ENCODE results near the gene ESPNL.

Gene ESPNL

DNA sequence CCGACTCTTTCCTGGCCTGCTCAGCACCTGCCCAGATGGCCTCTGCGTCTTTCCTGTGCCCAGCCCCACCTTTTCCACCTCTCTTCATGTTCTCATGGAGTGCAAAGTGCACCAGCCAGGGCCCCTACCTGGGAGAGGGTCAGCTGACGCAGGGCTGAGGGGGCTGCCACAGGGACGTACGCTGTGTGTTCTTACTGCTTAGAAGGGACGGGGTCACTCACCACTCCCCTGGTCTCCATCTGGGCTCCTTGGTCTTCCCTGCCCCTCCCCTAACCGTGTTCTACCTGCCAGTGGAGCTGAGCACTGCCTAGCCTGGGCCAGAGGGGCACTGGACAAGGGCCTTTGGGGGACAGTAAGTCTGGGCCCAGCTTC, 67.2 kb downstream of the ESPNL start:
- no peak overlapping the region for H2AFZ ChIP-seq (ENCODE audit: low read depth, low read length)
- H3K27me3 ChIP-seq (ENCODE audit: insufficient read depth, low read length, poor library complexity) = no peaks in the 10 kb centered on the region
- no peak overlapping the region for H3K9ac ChIP-seq (ENCODE audit: low read depth, low read length)
- no peaks in the 10 kb centered on the region for H3K4me1 ChIP-seq (ENCODE audit: insufficient read depth, low read length)
- peaks cover 41% of the 10 kb centered on the region for H3K36me3 ChIP-seq (ENCODE audit: insufficient read depth, low read length)
- ATAC-seq (ENCODE audit: insufficient read depth, low read depth) (no peak), DNase-seq (no peak)
- TF ChIP-seq, protein P1, sequence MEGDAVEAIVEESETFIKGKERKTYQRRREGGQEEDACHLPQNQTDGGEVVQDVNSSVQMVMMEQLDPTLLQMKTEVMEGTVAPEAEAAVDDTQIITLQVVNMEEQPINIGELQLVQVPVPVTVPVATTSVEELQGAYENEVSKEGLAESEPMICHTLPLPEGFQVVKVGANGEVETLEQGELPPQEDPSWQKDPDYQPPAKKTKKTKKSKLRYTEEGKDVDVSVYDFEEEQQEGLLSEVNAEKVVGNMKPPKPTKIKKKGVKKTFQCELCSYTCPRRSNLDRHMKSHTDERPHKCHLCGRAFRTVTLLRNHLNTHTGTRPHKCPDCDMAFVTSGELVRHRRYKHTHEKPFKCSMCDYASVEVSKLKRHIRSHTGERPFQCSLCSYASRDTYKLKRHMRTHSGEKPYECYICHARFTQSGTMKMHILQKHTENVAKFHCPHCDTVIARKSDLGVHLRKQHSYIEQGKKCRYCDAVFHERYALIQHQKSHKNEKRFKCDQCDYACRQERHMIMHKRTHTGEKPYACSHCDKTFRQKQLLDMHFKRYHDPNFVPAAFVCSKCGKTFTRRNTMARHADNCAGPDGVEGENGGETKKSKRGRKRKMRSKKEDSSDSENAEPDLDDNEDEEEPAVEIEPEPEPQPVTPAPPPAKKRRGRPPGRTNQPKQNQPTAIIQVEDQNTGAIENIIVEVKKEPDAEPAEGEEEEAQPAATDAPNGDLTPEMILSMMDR (IDR thresholded peaks at IDR 0.05; ENCODE audit: borderline replicate concordance, extremely low read depth, low read length, poor library complexity, severe bottlenecking) = no peak
- no peak for TF ChIP-seq EZH2 (IDR thresholded peaks at IDR 0.05; ENCODE audit: borderline replicate concordance, low read depth, low read length, severe bottlenecking)
- peaks cover 14% of the 10 kb centered on the region for H4K20me1 ChIP-seq (ENCODE audit: insufficient read depth, low read length)
- H3K4me2 ChIP-seq (ENCODE audit: insufficient read depth, low read length) = no peak overlapping the region
- H3K9me3 ChIP-seq (ENCODE audit: insufficient read depth, low read length, severe bottlenecking) = no peaks in the 10 kb centered on the region
- no peak overlapping the region for H3K4me3 ChIP-seq (ENCODE audit: low read depth in 1 of 2, low read length in 2 of 2)
- H3K27ac ChIP-seq (ENCODE audit: low read length) = no peak overlapping the region
- H3K79me2 ChIP-seq (ENCODE audit: insufficient read depth, low read length) = no peaks in the 10 kb centered on the region

DNA sequence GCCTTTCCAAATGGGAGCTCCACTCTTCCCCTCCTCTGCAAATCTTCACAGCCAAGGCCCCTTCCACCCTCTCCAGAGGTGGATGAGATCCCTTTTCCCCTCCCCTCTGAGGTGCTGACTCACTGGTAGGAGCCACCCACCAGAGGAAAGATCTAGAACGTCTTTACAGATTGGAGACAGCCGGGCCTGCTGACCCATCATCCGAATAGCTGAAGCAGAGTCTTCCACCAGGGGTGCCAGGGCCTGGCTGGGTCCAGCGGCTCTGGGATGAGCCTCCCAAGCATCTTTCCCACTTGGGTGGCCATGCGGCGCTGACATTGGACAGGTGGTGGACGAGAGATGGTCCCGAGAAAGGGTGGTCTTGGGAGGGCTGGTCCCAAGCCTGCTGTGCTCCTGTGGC, 67.6 kb downstream of the ESPNL start:
- Histone ChIP-seq H2AFZ (ENCODE audit: low read depth, low read length) (no peak overlapping the region), H3K4me3 (ENCODE audit: low read depth in 1 of 2, low read length in 2 of 2) (no peak overlapping the region), H3K9me3 (ENCODE audit: insufficient read depth, low read length, severe bottlenecking) (no peaks in the 10 kb centered on the region), H3K79me2 (ENCODE audit: insufficient read depth, low read length) (no peaks in the 10 kb centered on the region), H3K9ac (ENCODE audit: low read depth, low read length) (no peak overlapping the region), H3K27ac (ENCODE audit: low read length) (no peak overlapping the region), H3K27me3 (ENCODE audit: insufficient read depth, low read length, poor library complexity) (no peaks in the 10 kb centered on the region), H3K36me3 (ENCODE audit: insufficient read depth, low read length) (peaks cover 46% of the 10 kb centered on the region), H3K4me1 (ENCODE audit: insufficient read depth, low read length) (no peaks in the 10 kb centered on the region), H3K4me2 (ENCODE audit: insufficient read depth, low read length) (no peak overlapping the region), H4K20me1 (ENCODE audit: insufficient read depth, low read length) (peaks cover 19% of the 10 kb centered on the region)
- TF ChIP-seq, protein P1 (IDR thresholded peaks at IDR 0.05; ENCODE audit: borderline replicate concordance, extremely low read depth, low read length, poor library complexity, severe bottlenecking) = no peak
- TF ChIP-seq EZH2 (IDR thresholded peaks at IDR 0.05; ENCODE audit: borderline replicate concordance, low read depth, low read length, severe bottlenecking) = no peak
- DNase-seq (no peak), ATAC-seq (ENCODE audit: insufficient read depth, low read depth) (no peak)

DNA sequence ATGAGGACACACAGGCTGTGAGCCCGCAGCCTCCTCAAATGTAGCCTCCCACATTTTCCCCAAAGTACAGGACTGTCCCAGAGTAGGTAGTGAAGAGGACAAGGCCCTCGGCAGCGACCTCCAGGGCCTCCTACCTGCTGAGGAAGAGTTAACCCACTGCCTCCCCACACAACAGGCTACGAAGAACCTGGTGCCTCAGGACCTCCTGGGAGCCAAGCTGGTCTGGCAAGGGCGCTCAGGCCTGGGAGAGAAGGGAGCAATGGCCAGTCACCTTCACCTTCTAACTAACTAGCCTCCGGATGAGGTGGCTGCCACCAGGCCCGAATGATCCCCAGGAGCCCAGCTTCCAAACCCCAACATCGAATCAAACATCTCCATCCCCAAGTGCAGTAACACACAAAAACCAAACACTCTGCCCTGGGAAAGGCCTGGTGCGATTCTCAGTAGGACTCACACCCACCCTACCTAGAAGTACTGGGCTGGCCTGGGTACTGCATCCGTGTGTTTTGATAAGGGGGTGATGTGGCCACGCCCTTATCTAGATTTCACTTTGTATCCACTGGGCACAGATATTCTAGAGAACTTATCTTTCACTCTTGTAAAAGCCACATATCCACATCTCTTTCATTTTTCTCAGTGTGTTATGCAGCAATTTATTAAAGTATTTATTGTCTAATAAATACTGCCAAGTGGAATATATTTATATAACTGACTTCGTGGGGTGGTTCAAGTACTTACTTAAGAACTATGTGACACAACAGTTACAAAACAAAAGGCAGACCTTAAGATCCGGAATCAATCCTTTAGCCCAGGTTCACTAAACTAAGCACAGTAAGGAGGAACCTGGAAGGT, 68.3 kb downstream of the ESPNL start:
- no peak overlapping the region for H3K4me3 ChIP-seq (ENCODE audit: low read depth in 1 of 2, low read length in 2 of 2)
- H3K27ac ChIP-seq (ENCODE audit: low read length) = no peak overlapping the region
- peaks cover 52% of the 10 kb centered on the region for H3K36me3 ChIP-seq (ENCODE audit: insufficient read depth, low read length)
- no peaks in the 10 kb centered on the region for H3K27me3 ChIP-seq (ENCODE audit: insufficient read depth, low read length, poor library complexity)
- no peaks in the 10 kb centered on the region for H3K79me2 ChIP-seq (ENCODE audit: insufficient read depth, low read length)
- H3K9ac ChIP-seq (ENCODE audit: low read depth, low read length) = no peak overlapping the region
- H3K9me3 ChIP-seq (ENCODE audit: insufficient read depth, low read length, severe bottlenecking) = no peaks in the 10 kb centered on the region
- peaks cover 21% of the 10 kb centered on the region for H4K20me1 ChIP-seq (ENCODE audit: insufficient read depth, low read length)
- H2AFZ ChIP-seq (ENCODE audit: low read depth, low read length) = no peak overlapping the region
- ATAC-seq (ENCODE audit: insufficient read depth, low read depth) (no peak), DNase-seq (no peak)
- no peaks in the 10 kb centered on the region for H3K4me1 ChIP-seq (ENCODE audit: insufficient read depth, low read length)
- TF ChIP-seq, protein P1 (IDR thresholded peaks at IDR 0.05; ENCODE audit: borderline replicate concordance, extremely low read depth, low read length, poor library complexity, severe bottlenecking) = no peak
- no peak for TF ChIP-seq EZH2 (IDR thresholded peaks at IDR 0.05; ENCODE audit: borderline replicate concordance, low read depth, low read length, severe bottlenecking)
- no peak overlapping the region for H3K4me2 ChIP-seq (ENCODE audit: insufficient read depth, low read length)

Data from DND-41 (cell line).